Neural progenitor cell (in vitro differentiated cells): Measurements from ENCODE around the gene WDR43.

Experiments
- CTCF ChIP-seq: fragments of 200-600 bp; sonication (generic); IDR thresholded peaks from 2 replicates; pipeline ENCODE4 v1.5.1; 2017; ENCODE audit warnings: antibody characterized with exemption, mild to moderate bottlenecking
- EZH2 ChIP-seq: fragments of 200-600 bp; sonication (generic); IDR thresholded peaks from 2 replicates; pipeline ENCODE4 v1.6.1; 2017; ENCODE audit warnings: antibody characterized with exemption, mild to moderate bottlenecking, moderate library complexity

DNA sequence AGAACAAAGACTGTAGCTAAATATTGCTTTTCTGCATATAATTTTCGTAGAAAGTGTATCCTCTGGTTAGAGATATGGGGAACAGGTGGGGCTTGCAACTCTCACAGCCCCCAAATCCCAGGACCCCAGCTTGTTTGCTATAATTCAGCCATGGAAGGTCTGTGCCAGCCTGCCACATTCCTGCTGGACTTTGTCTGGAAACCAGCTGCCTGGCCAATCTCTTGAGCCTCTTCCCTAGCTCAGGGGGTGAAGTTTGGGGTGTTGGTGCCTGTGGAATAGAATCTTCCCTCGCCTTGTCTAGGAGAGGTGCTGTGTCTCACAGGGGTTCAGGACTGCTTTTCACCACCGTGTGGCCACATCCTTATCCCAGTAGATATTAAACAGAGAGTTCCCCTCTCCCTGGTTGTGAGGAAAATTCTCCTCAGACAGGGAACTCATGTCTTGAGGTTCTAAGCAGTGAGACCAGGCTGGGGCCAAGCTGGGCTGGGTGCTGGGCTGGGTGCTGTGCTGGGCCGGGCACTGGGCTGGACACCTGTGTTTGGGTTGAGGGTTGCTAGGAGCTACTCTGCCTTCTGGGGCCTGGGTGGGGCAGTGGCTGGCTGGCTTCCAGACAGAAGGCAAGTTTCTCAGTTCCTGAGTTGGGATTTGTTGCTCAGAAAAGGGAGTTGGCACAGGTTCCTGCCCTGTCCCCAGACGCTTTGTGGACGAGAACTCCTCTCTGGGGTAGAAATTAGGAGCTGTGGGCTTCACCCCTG, 98.9 kb downstream of the WDR43 start:
- TF ChIP-seq EZH2 (no peak), CTCF (no peak)
